Putamen (tissue), 1 donor: ENCODE data around the gene CDKAL1.
"Not testable (repeated sequence)": the region's sequence is repeated elsewhere in the genome, so short reads cannot be mapped to it uniquely, and the experiment has no call there.

Experiments
- DNase-seq: peaks from one replicate; pipeline ENCODE4 v3.0.0-alpha.2; 2016; ENCODE audit warnings: low spot score

CDKAL1 gene

DNA sequence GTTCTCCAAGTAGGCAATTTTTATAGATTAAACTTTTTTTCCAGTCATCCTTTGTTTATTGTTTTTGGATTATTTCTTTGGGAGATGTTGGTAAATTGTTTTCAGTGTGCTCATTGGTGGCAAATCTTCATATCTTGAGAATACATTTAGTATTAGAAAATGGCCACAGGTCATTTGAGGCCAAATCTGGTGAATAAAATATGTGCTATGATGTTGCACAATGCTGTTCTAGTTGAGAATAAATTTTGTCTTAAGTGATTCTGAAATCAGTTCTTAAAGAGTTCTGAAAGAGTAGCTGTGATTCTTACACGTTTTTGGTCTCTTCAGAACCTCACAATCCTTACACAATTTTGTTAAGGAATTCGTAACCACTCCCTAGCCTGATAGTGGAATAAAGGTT, 20.1 kb downstream of the CDKAL1 start:
- no peak for DNase-seq

DNA sequence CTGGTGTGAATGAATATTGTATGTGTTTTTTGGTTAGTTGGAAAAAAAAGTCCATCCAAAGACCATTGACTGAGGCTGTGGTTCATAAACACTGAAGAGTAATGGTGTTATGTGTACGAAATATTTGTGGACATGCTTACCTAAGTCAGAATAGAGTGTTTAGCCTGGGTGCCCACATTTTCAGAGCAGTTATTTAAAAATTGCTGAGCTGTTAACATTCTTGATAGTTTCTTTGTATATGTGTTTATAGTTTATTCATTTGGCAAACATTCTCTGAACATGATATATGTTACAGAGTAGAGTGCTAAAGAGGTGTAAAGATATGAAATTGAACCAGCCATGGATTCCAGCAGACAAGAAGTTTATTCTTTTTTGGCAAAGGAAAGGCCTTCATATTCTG, 20.6 kb downstream of the CDKAL1 start:
- DNase-seq = no peak

- DNase-seq = no peak
Measured at GRCh38 chr6:20559924-20560551, 25.8 kb downstream of the CDKAL1 start.

GRCh38 chr6:20563377-20563776, 29.1 kb downstream of the CDKAL1 start:
- no peak for DNase-seq

GRCh38 chr6:20564269-20564668, 30.0 kb downstream of the CDKAL1 start:
- DNase-seq = peak; percentile 12

GRCh38 chr6:20564777-20565176, 30.5 kb downstream of the CDKAL1 start:
- DNase-seq = no peak

- no peak for DNase-seq
Measured at GRCh38 chr6:20565342-20565741, 31.1 kb downstream of the CDKAL1 start.

GRCh38 chr6:20566109-20566508, 31.9 kb downstream of the CDKAL1 start:
- DNase-seq = no peak

GRCh38 chr6:20569000-20569610, 34.8 kb downstream of the CDKAL1 start:
- no peak for DNase-seq

- no peak for DNase-seq
Measured at GRCh38 chr6:20571261-20571660, 37.0 kb downstream of the CDKAL1 start.

- no peak for DNase-seq
Measured at GRCh38 chr6:20572288-20572687, 38.0 kb downstream of the CDKAL1 start.

GRCh38 chr6:20572940-20573339, 38.7 kb downstream of the CDKAL1 start:
- DNase-seq = no peak

DNA sequence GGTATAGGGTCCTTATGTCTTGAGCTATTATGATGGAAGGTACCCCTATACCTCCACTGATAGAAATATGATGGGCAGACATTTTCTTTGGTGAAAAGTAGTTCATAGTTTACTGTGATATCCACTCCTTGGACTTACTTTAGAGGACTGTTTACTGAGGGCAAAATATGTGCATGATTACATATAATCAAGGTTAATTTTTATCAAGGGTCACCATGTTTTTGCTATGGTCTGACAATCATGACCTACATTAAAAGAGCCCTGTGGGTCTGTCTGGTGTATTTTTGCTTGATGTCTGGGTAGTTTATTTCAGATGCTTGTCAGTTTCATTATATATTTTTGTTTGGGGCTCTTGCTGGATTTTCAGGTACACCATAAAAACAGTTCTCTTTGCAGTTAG, 40.1 kb downstream of the CDKAL1 start:
- DNase-seq = no peak

- DNase-seq = no peak
Measured at GRCh38 chr6:20575125-20575524, 40.9 kb downstream of the CDKAL1 start.

DNA sequence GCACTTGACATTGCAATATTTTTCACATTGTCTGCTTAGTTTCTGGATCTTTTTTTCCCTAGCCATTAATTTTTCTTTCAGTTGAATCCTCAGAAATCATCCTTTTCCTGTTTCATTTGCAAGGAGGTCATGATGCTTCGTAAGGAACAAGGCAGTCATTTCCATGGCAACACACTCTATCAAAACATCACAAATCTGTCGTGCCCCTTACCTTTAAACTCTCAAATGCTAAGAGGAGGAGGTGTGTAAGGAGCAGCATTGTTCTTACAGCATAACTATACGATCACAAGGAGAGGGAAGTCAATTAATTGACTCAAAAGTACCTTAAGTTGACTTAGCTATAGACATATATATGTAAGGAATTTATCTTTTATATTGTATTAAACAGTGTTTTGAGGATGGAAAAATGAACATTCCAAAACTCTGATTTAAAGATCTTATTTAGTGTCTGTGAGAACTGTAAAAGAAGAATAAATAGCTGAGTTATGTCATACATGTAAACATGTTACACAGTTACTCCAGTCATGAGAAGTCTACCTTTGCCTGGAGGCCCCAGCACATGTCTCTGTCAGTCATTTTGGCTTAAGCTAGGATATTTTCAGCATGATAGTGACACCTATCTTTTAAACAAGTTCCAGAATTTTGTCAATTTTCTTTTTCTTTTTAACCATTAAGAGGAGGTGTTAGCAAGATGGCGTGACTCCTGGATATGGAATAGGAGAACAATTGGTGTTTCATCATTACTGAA, 41.6 kb downstream of the CDKAL1 start:
- DNase-seq = no peak

DNA sequence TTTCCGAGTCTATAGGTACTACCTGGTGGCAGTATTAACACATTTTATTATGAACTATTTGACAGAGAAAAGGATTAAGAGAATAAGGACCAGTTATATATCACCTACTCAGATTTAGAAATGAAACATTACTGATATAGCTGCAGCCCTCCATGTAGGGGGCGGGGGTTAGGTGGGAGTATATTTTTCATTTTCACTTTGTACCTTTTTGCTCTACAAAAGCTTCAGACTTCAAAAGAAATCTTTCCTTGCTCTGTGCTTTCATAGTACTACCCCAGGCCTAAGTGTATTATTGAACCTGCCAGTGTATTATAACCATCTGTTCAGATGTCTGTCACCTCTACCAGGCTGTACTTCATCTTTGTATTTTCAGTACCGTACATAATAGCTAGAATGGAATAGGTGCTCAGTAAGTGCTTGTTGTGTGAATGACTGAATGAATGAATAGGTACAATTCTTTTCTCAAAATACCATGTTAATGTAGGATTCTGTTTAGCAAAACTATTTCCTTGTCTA, 43.0 kb downstream of the CDKAL1 start:
- DNase-seq = no peak

DNA sequence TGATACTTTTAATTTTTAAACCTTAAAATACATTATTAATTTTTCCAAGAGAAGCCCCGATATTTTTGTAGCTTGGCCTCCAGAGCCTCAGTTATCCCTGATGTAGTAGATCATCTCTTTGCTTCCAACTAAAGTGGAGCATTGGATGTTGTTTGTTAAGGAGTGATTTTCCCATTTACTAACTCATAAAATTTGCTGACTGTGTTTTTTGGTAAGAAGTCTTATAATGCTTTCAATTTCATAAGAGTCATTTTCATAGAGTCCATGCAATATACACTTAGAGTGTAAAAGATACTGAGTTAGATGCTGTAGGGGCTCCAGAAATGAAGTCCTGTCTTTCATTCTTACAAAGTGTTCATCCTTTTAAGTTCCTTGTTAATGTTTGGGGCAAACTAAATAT, 46.8 kb downstream of the CDKAL1 start:
- DNase-seq = no peak

DNA sequence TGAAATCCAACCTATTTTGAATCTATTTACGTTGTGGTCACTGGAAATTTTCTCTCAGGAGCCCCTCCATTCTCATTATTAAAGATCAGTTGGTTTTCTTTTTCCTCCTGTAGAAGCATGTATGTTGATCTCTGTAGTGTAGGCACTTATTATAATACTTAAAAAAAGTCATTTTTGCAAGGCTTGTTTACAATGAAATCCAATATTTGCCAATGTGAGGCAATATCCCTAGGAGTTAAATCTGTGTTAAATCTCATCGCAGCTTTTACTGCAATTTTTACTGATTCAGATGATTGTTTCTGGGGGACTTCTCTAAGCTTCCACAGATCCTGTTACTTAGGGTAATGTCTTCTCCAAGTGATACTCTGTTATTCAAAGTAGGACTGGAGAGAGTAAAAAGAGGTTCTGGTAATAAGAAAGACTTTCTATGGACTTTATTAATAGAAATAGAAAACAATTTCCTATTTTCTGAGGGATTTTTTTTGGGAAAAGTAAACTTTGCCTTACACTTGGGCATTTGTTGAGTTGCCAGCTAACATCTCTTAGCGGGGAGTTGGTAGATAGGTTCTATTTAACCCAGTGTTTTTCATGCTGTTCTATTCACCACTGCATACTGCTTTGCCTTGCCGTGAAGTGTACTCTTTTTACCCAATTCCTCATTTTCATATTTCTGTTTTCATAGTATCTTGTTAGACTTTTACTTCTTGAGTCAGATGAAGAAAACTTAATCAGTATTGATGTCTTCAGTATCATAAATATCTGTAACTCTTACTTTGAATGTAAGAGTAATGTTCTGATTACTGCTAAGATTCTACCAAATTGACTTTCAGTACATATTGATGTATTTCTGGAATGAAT, 48.6 kb downstream of the CDKAL1 start:
- DNase-seq = no peak

DNA sequence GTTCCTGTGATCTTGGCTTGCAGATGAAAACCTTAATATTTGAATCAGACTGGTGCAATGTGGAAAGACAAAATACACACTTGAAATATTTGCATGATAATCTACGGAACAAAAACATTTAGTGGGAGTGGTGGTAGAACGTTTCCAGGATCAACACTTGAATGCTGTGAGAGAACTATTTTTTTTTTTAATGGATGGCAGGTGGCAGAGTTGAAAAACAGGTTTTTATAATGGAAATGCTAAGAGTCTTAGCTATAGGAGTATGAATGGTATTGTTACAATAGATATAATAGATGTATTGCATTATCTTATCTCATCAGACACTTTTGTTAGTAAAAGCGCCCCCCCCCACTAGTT, 49.2 kb downstream of the CDKAL1 start:
- no peak for DNase-seq

- DNase-seq = no peak
Measured at GRCh38 chr6:20584100-20584731, 50.0 kb downstream of the CDKAL1 start.

- no peak for DNase-seq
Measured at GRCh38 chr6:20589266-20589665, 55.0 kb downstream of the CDKAL1 start.

- not testable (repeated sequence) for DNase-seq
Measured at GRCh38 chr6:20590476-20590875, 56.2 kb downstream of the CDKAL1 start.
